COR-L47 (cell line): ENCODE measurements around the gene MGAT5.

ENCODE experiments used
- DNase-seq: peaks from one replicate; lab custom pipeline; 2025; lab: John Stamatoyannopoulos, UW

Gene MGAT5

GRCh38 chr2:134336921-134337320, 83.0 kb downstream of the MGAT5 start:
- DNase-seq = no peak

DNA sequence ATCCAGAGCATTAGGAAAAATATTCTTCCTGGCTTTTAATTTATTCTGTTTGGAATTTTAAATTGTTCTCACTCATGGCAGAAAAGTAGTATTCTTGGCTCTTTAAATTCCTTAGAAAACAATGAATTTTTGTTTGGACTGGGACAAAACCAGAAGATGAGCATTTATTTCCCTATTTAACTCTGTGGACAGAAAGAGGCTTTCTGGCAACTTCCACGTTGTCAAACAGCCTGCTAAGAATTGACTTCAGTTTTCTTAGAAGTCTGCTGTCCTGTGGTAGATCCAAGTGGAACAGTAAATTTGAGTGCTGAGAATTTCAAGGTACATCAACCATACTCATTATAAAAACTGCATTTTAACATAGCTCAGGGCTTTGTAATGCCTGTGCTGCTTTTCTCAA, 83.8 kb downstream of the MGAT5 start:
- no peak for DNase-seq

DNA sequence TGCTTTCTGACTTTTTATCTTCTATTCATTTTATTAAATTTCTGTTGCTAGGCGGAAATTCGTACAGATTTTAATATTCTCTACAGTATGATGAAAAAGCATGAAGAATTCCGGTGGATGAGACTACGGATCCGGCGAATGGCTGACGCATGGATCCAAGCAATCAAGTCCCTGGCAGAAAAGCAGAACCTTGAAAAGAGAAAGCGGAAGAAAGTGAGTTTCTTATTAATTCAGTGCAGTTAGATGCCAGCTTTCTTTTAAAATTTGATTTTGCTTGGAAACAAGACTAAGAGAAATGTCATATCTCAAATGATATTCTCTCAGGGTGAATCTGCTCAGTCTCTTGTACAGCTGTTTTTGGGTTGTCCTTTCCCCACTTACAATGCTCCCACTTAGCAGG, 84.3 kb downstream of the MGAT5 start:
- no peak for DNase-seq

DNA sequence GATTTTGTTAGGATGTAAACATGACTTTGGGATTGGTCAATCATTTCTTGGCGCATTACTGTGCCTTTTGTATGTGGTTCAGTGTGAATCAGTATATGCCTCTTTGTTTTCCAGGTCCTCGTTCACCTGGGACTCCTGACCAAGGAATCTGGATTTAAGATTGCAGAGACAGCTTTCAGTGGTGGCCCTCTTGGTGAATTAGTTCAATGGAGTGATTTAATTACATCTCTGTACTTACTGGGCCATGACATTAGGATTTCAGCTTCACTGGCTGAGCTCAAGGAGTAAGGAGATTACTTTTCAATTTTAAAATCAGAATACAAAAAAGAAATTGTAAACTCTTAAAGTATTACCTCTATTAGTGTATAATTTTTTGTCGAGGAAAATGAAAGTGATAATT, 87.6 kb downstream of the MGAT5 start:
- no peak for DNase-seq

DNA sequence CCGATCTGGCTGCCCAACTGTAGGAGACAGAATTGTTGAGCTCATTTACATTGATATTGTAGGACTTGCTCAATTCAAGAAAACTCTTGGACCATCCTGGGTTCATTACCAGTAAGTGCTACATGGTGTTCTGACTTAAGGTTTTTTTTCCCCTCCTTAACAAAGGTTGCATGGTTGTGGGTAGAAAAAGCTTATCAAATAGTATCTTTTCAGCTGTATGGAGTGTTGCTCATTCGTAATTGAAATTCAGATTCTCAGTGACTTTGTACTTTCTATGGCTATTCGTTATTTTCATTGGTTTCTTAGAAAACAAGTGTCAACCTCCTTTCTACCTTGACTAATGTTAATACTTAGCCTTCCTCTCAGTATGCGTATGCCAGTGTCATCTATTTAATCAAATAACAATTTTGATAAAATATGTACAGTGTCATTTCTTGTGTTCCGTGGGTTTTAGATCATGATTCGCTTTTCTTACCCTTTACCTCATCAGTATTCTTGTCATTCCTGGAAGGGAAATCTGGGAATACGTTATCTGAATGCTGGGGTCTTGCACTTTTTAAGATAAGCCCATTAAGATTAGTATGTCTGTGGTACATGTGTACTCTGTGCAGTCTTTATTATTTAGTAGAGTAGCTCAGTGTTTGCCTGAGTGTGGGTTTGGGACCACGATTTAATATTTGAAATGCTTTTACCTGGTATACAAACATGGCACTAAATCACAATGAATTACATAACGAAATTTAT, 91.3 kb downstream of the MGAT5 start:
- no peak for DNase-seq

DNA sequence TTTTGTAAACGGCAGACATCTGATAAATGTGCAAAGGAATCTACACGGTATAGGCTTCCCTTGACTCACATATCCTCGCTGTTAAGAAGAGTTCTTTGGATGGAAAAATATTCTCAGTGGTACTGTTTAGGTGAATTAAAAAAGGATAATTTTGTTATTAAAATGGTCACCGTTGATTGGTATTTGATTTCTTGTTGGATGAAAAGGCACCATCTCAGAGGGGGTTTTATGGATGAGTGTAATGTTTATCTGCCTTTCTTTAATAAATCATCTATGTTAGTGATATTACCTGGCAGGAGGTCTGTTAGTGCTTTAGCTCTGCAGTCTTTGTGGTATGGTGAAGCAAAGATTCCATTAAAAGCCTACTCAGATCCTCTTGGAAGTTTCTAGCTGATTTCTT, 92.3 kb downstream of the MGAT5 start:
- no peak for DNase-seq

DNA sequence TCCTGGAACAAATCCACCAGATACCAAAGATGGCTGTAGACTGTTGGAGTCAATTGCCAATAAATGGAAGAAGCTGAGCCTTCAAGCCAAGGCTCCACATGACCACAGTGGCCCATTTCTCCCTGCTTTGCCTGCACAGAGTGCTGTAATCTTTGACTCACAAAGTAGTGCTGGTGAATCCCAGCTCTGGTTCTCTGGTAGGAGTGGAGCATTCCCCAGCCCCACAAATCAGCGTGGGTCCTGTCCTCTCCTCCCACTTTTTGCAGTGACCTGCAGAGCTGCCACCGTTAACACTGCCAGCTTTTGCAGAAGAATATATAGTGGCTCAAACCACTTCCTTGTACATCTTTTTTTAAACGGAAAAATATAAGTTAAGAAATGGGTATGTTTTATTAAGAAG, 93.9 kb downstream of the MGAT5 start:
- DNase-seq = no peak

GRCh38 chr2:134348239-134348638, 94.4 kb downstream of the MGAT5 start:
- DNase-seq = no peak

- DNase-seq = no peak
These were observed 94.9 kb downstream of the MGAT5 start for GRCh38 chr2:134348760-134349159.

GRCh38 chr2:134351016-134351415, 97.1 kb downstream of the MGAT5 start:
- DNase-seq = no peak

DNA sequence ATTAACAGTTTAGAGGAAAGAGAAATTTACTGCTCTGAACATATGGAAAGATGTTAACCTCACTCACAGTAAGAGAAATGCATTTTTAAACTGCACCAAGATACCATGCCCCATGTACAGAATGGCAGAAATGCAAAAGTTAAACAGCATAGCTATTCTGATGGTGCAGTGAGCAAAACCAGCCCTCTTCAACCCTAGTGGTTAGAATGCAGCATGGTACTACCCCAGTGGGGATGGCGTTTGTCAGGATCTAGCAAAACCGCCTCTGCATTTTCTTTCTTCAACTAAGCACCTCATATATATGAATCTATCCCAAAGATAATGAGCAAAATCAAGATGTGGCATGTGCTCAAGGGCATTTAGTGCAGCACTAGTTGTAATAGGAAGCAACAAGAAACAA, 98.0 kb downstream of the MGAT5 start:
- DNase-seq = no peak

- no peak for DNase-seq
These were observed 99.0 kb downstream of the MGAT5 start for GRCh38 chr2:134352844-134353243.

GRCh38 chr2:134354611-134355010, 100.7 kb downstream of the MGAT5 start:
- no peak for DNase-seq

DNA sequence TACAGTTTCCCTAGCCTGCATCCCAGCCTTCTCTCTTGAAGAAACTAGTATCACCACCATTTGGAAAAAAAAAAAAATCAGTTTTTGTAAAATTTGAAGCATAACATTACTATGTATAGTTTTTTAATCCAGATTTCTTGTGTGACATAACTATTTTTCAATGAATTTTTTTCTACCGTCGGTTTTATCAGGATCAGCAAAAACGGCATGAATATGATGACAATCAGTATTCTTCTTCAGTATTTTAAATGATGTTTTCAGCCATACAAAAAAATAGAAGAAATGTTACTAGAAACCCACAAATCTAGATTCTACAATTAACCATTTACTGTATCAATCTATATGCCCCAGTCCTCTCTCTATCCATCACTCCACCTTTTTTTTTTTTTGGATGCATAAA, 103.9 kb downstream of the MGAT5 start:
- no peak for DNase-seq

- DNase-seq = peak; percentile 74
These were observed 105.7 kb downstream of the MGAT5 start for GRCh38 chr2:134359367-134360081.

- peak; percentile 34 for DNase-seq
These were observed 107.0 kb downstream of the MGAT5 start for GRCh38 chr2:134360745-134361487.

- peak; percentile 77 for DNase-seq
These were observed 107.8 kb downstream of the MGAT5 start for GRCh38 chr2:134361648-134362047.

- no peak for DNase-seq
These were observed 108.3 kb downstream of the MGAT5 start for GRCh38 chr2:134362152-134362668.

- no peak for DNase-seq
These were observed 108.9 kb downstream of the MGAT5 start for GRCh38 chr2:134362740-134363139.

- no peak for DNase-seq
These were observed 111.5 kb downstream of the MGAT5 start for GRCh38 chr2:134365356-134365755.

- DNase-seq = no peak
These were observed 112.5 kb downstream of the MGAT5 start for GRCh38 chr2:134366359-134366758.

DNA sequence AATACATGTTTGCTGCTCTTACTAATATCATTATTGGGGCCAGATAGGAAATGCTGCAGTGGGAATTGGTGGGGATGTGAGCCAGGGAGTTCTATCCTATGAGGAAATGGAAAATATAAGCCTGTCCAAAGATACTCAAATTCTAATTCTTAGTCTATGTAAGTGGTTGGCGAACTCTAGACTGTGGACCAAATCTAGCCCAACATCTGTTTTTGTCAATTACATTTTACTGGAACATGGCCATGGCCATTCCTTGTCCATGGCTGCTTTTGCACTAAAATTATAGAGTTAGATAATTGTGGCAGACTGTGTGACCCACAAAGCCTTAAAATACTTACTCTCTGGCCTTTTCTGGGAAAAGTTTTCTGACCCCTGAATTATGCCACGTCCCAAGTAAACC, 113.3 kb downstream of the MGAT5 start:
- DNase-seq = no peak
